ENCODE data around the gene LTK.

Gene LTK

DNA sequence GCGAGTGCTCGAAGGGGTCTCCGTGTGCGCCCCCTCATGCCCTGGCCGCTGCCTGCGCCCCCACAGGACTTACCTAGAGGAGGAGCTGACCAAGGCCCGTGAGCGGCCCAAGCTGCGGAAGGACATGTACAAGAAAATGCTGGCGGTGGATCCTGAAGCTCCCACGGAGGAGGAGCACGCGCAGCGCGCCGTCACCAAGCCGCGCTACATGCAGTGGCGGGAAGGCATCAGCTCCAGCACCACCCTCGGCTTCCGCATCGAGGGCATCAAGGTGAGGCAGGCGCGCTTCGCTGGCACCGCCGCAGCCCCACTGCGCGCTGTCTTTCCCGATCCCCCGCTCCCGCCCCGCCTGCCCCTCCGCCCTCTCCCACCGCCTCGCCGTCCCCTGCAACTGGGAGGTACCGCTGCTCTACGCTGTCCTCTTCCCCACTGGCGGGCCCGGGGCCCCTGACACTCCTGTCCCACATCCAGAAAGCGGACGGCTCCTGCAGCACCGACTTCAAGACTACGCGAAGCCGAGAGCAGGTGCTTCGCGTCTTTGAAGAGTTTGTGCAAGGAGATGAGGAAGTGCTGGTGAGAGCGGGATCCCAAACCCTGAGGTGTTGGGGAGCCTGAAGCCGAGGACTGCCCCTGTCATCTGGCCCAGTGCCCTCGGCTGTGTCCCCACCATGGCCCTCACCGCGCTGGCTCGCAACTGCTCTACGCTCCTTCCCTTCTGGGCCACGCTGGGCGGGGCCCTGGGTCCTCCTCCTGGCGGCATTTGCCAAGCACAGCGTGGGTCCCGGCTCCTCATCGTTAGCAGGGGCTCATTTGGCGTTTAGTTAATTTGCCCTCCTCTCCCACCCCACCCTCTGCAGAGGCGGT, 11.5 kb downstream of the LTK start:
- ChIA-PET POLR2A (ENCODE audit: low non-redundant PET) (no interaction called here), CTCF (interaction anchor here (0.5 kb wide), 1 partner anchor 272 kb away, joined by 5 read pairs; the partner anchor contains the start of gene MAPKBP1)
- no peak for DNase-seq (ENCODE audit: low spot score)
- TF ChIP-seq, protein P1, sequence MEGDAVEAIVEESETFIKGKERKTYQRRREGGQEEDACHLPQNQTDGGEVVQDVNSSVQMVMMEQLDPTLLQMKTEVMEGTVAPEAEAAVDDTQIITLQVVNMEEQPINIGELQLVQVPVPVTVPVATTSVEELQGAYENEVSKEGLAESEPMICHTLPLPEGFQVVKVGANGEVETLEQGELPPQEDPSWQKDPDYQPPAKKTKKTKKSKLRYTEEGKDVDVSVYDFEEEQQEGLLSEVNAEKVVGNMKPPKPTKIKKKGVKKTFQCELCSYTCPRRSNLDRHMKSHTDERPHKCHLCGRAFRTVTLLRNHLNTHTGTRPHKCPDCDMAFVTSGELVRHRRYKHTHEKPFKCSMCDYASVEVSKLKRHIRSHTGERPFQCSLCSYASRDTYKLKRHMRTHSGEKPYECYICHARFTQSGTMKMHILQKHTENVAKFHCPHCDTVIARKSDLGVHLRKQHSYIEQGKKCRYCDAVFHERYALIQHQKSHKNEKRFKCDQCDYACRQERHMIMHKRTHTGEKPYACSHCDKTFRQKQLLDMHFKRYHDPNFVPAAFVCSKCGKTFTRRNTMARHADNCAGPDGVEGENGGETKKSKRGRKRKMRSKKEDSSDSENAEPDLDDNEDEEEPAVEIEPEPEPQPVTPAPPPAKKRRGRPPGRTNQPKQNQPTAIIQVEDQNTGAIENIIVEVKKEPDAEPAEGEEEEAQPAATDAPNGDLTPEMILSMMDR (conservative IDR thresholded peaks at IDR 0.05; ENCODE audit: low read depth), result no peak
- no peak overlapping the region for H3K27ac ChIP-seq

DNA sequence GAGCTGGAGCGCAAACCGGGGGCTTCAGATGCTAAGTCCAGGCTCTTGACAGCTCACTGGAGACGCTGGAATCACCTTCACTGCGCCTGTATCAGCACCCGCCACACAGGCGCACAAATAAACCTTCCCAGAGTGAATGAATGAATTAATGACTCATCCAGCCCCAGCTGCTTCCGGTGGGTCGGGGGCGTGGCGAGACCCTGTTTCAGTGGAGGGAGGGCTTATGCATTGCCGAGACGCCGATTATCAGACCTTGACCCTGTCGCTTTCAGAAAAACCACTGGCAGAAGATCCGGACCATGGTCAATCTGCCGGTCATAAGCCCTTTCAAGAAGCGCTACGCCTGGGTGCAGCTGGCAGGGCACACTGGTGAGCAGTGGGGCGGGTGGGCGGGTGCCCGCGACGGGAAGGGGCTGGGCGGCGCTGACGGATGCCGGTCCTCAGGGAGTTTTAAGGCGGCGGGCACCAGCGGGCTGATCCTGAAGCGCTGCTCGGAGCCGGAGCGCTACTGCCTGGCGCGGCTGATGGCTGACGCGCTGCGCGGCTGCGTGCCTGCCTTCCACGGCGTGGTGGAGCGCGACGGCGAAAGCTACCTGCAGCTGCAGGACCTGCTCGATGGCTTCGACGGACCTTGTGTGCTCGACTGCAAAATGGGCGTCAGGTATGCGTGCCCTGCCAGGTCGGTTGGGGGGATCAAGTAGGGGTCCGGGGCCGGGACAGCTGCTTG, 12.3 kb downstream of the LTK start:
- TF ChIP-seq, protein P1 (conservative IDR thresholded peaks at IDR 0.05; ENCODE audit: low read depth), result no peak
- H3K27ac ChIP-seq, result no peak overlapping the region
- ChIA-PET POLR2A (ENCODE audit: low non-redundant PET) (no interaction called here), CTCF (interaction anchor here (0.5 kb wide), 1 partner anchor 273 kb away, joined by 5 read pairs; the partner anchor contains the start of gene MAPKBP1)
- no peak for DNase-seq (ENCODE audit: low spot score)

DNA sequence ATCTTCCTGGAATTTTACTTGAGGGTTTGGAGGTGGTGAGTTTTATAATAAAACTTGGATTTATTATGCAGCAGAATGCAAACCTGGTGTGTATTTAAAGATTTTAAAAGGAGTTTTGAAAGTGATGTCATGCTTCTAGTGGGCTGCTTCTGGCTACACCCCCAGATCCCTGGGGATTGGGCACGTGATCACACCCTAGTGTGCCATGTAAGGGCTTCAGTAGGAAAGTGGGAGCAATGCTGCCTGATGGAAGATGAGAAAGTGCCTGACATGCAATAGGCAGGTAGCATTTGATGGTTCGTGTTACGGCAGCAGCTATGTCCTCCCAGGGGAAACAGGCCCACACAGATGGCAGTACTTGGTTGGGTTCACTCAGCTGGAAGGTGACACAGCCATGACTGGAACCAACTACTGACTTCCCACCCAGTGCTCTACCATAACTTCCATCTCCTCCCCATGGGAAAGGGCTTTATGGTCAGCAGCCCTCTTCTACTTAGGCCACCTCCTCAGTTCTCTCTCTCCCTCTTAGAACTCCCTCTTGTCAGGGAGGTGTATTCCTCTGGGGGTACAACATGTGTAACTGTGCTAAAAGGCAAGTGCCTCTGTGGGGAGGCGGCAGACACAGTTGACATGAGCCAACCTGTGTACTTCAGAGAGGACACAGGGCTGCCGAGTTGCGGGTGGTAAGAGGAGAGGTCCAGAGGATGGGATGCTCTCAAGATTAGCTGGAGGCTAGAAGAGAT, 14.3 kb downstream of the LTK start:
- H3K27ac ChIP-seq, result no peak overlapping the region
- TF ChIP-seq, protein P1 (conservative IDR thresholded peaks at IDR 0.05; ENCODE audit: low read depth), result no peak
- no peak for DNase-seq (ENCODE audit: low spot score)
- CTCF ChIA-PET, result interaction anchor here (0.6 to 0.9 kb wide), 2 partner anchors 98 to 1668 kb away, joined by 3 to 4 read pairs; no protein-coding TSS in a partner anchor
- POLR2A ChIA-PET (ENCODE audit: low non-redundant PET), result no interaction called here

DNA sequence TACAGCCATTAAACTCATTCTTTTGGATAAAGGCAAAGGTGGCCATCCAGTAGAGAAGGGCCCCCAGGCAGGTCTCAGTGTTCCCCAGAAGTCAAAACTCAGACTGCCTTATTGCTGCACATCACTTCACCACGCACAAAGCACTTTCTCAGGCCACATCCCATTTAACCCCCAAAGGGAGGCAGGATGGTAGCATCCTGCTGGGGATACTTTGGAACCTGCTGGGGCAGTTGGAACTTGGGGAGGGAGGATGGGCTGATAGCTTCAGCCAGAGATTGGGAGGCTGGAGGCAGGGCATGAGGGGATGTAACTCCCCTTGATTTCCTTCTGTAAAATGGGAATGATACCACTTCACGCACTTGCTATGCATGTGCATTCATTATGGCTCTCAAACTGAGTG, 15.0 kb downstream of the LTK start:
- ChIA-PET CTCF (interaction anchor here (0.9 to 1.1 kb wide), 2 partner anchors 33 to 99 kb away, joined by 4 to 5 read pairs; no protein-coding TSS in a partner anchor), POLR2A (ENCODE audit: low non-redundant PET) (no interaction called here)
- H3K27ac ChIP-seq, result no peak overlapping the region
- TF ChIP-seq, protein P1 (conservative IDR thresholded peaks at IDR 0.05; ENCODE audit: low read depth), result no peak
- no peak for DNase-seq (ENCODE audit: low spot score)

DNA sequence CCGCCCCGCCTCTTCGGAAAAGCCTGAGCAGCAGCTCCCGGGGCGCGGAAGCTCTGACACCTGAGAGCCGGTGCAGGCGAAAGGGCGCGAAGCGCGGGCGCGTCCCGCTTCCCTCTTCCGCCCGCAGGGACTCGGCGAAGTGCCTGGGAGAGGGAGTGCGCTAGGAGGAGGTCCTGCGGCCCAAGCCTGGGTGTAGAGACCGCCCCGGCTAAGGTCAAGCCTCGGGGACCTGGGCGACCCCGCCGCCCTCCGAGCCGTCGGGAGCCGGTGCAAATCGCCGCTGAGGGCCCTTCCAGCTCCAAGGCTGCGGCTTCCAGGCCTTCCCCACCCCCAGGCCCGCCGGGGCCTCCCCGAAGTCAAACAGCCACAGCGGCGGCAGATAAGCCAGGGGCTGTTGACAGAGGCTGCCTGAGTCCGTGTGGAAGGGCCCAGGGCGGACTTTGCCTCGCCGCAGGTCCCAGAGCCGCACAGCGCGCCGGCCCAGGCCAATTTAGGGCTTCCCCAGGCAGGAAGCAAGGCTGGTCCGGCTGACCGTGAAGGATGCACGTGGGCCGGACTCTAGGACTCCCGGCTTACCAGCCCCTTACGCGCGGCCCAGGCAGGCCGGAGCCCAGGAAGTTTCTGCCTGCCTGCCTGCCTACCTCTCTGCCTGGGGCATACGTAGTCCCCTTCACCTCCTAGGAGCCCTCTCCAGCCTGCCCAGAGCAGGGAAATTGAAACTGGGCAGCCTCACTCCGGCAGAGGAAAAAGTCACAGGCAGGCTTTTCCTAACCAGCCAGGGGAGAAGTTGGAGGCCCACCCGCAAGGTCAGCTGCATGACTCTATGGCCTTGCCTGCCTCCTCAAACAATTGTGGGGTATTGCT, 17.7 kb downstream of the LTK start:
- POLR2A ChIA-PET (ENCODE audit: low non-redundant PET), result no interaction called here

More for the DNA sequence above, 17.7 kb downstream of the LTK start:
- CTCF ChIA-PET, result interaction anchor here (0.7 kb wide), 1 partner anchor 8 kb away, joined by 5 read pairs; no protein-coding TSS in a partner anchor
- TF ChIP-seq, protein P1 (conservative IDR thresholded peaks at IDR 0.05; ENCODE audit: low read depth), result no peak
- DNase-seq (ENCODE audit: low spot score), result no peak
- no peak overlapping the region for H3K27ac ChIP-seq

Measured in RWPE1 (cell line).